ENCODE measurements around the gene CADM1. TPM values are rescaled to one million over a fixed set of nuclear protein-coding genes. Genes with fewer than 3 reads are reported as not detected.

CADM1 gene
- total and polyA plus RNA-seq, 4 experiments from 2014 or later, result 2.8 to 5.6 (median 3.3) TPM

DNA sequence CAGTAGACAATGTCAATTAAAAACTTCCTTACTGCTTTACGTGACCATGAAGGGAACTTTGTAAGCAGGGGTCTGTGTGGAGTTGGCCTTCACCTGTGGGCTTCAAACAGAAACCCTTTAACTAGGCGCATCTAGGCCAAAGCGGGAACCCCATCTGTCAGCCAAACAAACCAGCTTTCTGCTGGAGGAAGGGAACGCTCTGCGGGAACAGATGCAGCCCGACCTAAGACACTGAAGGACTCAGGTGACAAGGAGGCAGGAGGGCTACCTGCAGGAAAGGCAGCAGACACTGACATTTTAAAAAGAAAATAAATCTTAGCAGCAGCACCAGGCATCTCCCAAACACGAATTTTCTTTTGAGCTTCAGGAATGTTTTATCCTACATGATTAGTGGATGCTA lies 78.4 kb downstream of the CADM1 start:
- Mint-ChIP-seq H3K9me3 (peaks cover 0 to 2% (median 0%) of the 10 kb centered on the region in 8 donors), H3K27me3 (peaks cover 0 to 3% of the 10 kb centered on the region in 2 donors), H3K36me3 (no peaks in the 10 kb centered on the region), H3K4me1 (no peaks in the 10 kb centered on the region), H3K27ac (no peak overlapping the region), H3K4me3 (no peak overlapping the region)
- intact Hi-C loops (cut with micrococcal nuclease), result no loop called here
- Histone ChIP-seq H3K27ac (ENCODE audit: low read depth, low read length) (no peak overlapping the region), H3K4me3 (ENCODE audit: low read length in 2 of 2) (no peak overlapping the region), H3K4me1 (ENCODE audit: insufficient read depth, low read length) (no peaks in the 10 kb centered on the region), H3K9me3 (ENCODE audit: control insufficient read depth in 1 of 2, low read length in 2 of 2) (no peaks in the 10 kb centered on the region), H3K36me3 (ENCODE audit: insufficient read depth, low read length) (no peaks in the 10 kb centered on the region), H3K27me3 (ENCODE audit: insufficient read depth, low read length) (no peaks in the 10 kb centered on the region)
- DNase-seq, result no peak
- CTCF ChIA-PET (ENCODE audit: partially characterized antibody), result no interaction called here
- POLR2A ChIA-PET (ENCODE audit: partially characterized antibody), result no interaction called here

DNA sequence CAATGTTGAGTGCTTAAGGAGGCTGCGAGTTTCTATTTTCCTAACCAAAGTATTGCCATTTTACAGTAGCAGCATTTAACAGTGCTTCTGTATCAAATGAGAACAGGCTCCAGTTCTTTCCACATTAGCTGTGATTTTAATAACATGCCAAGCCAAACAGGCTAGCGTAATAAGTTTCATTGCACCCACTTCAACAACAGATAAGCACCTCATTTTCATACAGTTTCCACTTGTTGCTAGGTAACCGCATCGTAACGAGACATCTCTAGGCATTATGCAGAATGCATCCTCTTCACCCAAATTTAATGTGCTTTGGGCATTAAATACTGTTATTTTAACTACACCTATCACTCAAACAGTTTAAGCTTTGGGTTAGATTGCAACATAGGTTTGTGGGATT lies 79.0 kb downstream of the CADM1 start:
- Mint-ChIP-seq H3K27me3 (peaks cover 0 to 3% of the 10 kb centered on the region in 2 donors), H3K4me3 (no peak overlapping the region), H3K27ac (no peak overlapping the region), H3K9me3 (peaks cover 0 to 2% (median 0%) of the 10 kb centered on the region in 8 donors), H3K4me1 (no peaks in the 10 kb centered on the region), H3K36me3 (no peaks in the 10 kb centered on the region)
- ChIA-PET POLR2A (ENCODE audit: partially characterized antibody) (no interaction called here), CTCF (ENCODE audit: partially characterized antibody) (no interaction called here)
- Histone ChIP-seq H3K9me3 (ENCODE audit: control insufficient read depth in 1 of 2, low read length in 2 of 2) (no peaks in the 10 kb centered on the region), H3K27me3 (ENCODE audit: insufficient read depth, low read length) (no peaks in the 10 kb centered on the region), H3K36me3 (ENCODE audit: insufficient read depth, low read length) (no peaks in the 10 kb centered on the region), H3K4me3 (ENCODE audit: low read length in 2 of 2) (no peak overlapping the region), H3K27ac (ENCODE audit: low read depth, low read length) (no peak overlapping the region), H3K4me1 (ENCODE audit: insufficient read depth, low read length) (no peaks in the 10 kb centered on the region)
- DNase-seq, result no peak
- intact Hi-C loops (cut with micrococcal nuclease), result no loop called here

DNA sequence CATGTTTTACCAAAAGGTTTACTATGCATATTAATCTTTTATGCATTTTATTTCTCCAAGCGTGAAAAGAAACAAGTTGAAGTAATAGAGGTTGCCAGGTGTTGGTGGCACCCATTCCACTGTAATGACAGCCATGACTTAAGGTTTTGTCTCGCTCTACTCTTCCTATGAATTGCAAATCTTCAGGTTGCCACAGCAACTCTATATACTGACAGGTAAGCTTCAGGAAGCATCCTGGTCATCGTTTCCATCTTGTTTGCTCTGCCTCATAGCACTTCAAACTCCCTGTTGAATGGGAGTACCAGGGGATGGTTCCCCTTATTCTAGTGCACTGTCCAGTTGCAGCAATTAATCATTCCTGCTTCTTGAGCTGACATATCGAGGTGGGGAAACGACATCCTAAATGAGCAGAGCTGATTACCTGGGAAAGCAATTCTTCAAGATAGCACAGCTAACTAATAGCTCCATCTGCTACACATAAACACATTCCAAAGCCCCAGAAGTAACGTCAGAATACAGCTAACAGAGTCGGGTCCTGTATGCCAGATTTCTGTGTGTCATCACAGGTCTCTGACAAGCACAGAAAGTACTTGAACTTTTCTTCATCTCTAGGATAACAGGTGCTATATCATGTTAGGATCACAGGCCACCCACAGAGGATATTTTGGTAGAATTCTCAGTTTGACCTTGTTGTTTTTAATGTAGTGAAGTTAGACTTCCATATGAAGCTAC lies 80.3 kb downstream of the CADM1 start:
- no peak overlapping the region for H3K4me3 Mint-ChIP-seq
- CTCF ChIA-PET (ENCODE audit: partially characterized antibody), result no interaction called here
- H3K36me3 Mint-ChIP-seq, result no peaks in the 10 kb centered on the region
- Histone ChIP-seq H3K27ac (ENCODE audit: low read depth, low read length) (no peak overlapping the region), H3K4me3 (ENCODE audit: low read length in 2 of 2) (no peak overlapping the region), H3K27me3 (ENCODE audit: insufficient read depth, low read length) (no peaks in the 10 kb centered on the region), H3K4me1 (ENCODE audit: insufficient read depth, low read length) (no peaks in the 10 kb centered on the region), H3K9me3 (ENCODE audit: control insufficient read depth in 1 of 2, low read length in 2 of 2) (no peaks in the 10 kb centered on the region), H3K36me3 (ENCODE audit: insufficient read depth, low read length) (no peaks in the 10 kb centered on the region)
- H3K9me3 Mint-ChIP-seq, result peaks cover 0 to 2% (median 0%) of the 10 kb centered on the region in 8 donors
- no peak for DNase-seq
- intact Hi-C loops (cut with micrococcal nuclease), result no loop called here
- POLR2A ChIA-PET (ENCODE audit: partially characterized antibody), result no interaction called here
- H3K27me3 Mint-ChIP-seq, result peaks cover 0 to 3% of the 10 kb centered on the region in 2 donors
- no peak overlapping the region for H3K27ac Mint-ChIP-seq
- H3K4me1 Mint-ChIP-seq, result no peaks in the 10 kb centered on the region

DNA sequence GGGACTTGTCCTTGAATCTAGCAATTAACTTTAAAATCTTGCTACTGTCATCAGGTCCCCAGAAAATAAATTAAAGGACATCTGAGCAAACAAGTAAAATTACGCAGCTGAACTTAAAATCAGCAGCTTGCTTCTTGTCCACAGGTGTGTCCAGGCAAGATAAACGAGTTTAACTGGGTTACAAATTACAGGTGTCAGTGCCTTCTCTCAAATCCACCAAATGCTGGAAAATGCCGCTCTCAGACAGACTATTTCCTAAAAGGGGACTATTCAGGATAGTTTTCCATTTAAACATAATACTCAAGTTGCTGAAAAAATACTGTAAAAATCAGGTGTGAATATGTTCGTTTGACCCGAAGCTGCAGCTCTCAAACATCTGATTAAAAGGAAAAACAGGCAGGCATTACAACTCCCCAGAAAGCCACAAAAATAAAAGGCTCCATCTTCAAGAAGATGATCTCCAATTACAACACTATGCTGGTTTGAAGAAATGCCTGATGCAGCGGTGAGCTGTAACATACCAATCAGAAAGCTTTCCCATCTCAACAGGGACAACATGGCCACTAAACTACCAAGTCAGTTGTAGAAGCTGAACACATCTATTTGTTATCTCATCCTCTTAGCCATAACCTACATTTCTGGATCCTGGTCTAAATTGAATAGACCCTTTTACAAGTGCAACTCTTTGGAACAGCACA lies 82.1 kb downstream of the CADM1 start:
- Mint-ChIP-seq H3K27me3 (peaks cover 0 to 2% of the 10 kb centered on the region in 2 donors), H3K27ac (no peak overlapping the region), H3K4me3 (no peak overlapping the region), H3K4me1 (no peaks in the 10 kb centered on the region), H3K9me3 (no peaks in the 10 kb centered on the region), H3K36me3 (no peaks in the 10 kb centered on the region)
- Histone ChIP-seq H3K27me3 (ENCODE audit: insufficient read depth, low read length) (no peaks in the 10 kb centered on the region), H3K27ac (ENCODE audit: low read depth, low read length) (no peak overlapping the region), H3K36me3 (ENCODE audit: insufficient read depth, low read length) (no peaks in the 10 kb centered on the region), H3K9me3 (ENCODE audit: control insufficient read depth in 1 of 2, low read length in 2 of 2) (no peaks in the 10 kb centered on the region), H3K4me3 (ENCODE audit: low read length in 2 of 2) (no peak overlapping the region), H3K4me1 (ENCODE audit: insufficient read depth, low read length) (no peaks in the 10 kb centered on the region)
- intact Hi-C loops (cut with micrococcal nuclease), result no loop called here
- POLR2A ChIA-PET (ENCODE audit: partially characterized antibody), result no interaction called here
- CTCF ChIA-PET (ENCODE audit: partially characterized antibody), result no interaction called here
- no peak for DNase-seq

DNA sequence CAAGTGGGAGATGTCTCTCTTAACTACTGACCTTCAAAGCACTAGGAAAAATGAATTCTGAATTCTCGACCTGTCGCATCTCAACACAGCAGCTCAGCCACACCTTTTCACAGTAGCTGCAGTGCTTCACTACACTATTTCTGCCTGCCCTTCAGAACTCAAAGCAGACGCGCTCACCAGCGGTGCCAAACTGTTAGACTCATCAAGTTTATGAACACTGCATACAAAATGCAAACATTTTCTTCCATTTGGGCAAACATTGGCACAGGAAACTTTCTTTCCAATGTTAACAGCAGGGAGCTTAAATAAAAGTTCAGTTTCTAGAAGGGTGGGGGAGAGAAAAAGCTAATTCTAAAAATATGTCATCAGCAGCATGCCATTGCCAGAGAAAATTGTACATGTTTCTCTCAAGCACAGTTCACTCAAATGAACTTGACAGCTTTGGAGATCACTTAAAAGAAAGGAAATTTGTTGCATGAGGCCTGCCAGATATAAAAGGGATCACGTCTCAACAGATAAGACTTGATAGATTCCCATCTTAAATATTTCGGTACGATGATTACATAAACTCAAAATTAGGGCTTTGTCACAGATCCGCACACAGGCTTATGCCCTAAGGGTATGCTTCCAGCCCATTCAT lies 82.7 kb downstream of the CADM1 start:
- no peaks in the 10 kb centered on the region for H3K4me1 ChIP-seq (ENCODE audit: insufficient read depth, low read length)
- no peaks in the 10 kb centered on the region for H3K4me1 Mint-ChIP-seq
- intact Hi-C loops (cut with micrococcal nuclease), result no loop called here
- H3K36me3 ChIP-seq (ENCODE audit: insufficient read depth, low read length), result no peaks in the 10 kb centered on the region
- no peak overlapping the region for H3K27ac Mint-ChIP-seq
- CTCF ChIA-PET (ENCODE audit: partially characterized antibody), result no interaction called here
- no peaks in the 10 kb centered on the region for H3K9me3 ChIP-seq (ENCODE audit: control insufficient read depth in 1 of 2, low read length in 2 of 2)
- no peak for DNase-seq
- H3K36me3 Mint-ChIP-seq, result no peaks in the 10 kb centered on the region
- H3K27me3 ChIP-seq (ENCODE audit: insufficient read depth, low read length), result no peaks in the 10 kb centered on the region
- no peak overlapping the region for H3K4me3 Mint-ChIP-seq
- H3K27ac ChIP-seq (ENCODE audit: low read depth, low read length), result no peak overlapping the region
- no peak overlapping the region for H3K4me3 ChIP-seq (ENCODE audit: low read length in 2 of 2)
- H3K9me3 Mint-ChIP-seq, result no peaks in the 10 kb centered on the region
- no peaks in the 10 kb centered on the region for H3K27me3 Mint-ChIP-seq
- POLR2A ChIA-PET (ENCODE audit: partially characterized antibody), result no interaction called here

DNA sequence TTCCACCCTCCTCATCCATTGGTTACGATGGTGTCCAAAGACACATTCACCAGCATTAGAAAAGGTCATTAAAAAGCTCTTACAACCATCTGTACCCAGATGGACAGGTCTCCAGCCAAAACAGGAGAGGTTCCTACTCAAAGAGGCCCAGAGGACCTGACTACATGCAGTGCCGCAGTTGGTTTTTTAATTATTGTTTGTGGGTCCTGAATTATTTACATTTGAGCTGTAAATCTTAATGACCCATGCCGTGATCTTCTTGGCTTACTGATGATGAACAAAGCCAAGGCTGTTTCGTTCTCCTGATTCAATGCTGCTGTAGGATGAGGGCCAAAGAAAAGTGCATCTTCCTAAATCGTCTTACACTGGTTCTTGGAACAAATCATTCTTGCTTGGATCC lies 83.7 kb downstream of the CADM1 start:
- H3K27me3 Mint-ChIP-seq, result no peaks in the 10 kb centered on the region
- no peak for DNase-seq
- no peaks in the 10 kb centered on the region for H3K36me3 ChIP-seq (ENCODE audit: insufficient read depth, low read length)

DNA sequence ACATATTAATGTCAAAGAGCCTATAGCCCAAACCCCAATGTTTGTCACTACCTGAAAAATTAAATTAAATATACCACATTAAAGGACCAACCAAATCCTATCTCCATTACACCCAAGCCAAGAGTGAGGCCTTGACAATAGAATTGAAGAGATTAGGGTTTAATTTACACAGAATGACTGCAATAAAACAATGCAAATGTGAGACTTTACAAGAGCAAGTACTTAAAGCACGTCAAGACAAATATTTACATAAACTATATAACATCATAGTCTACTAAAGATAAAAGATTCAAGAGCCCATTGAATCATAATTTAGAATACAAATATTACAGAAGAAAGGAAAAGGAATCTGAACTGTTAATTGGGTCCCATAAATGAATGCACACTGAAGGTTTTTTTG lies 85.6 kb downstream of the CADM1 start:
- intact Hi-C loops (cut with micrococcal nuclease), result no loop called here
- no peak overlapping the region for H3K4me3 Mint-ChIP-seq
- no peaks in the 10 kb centered on the region for H3K9me3 ChIP-seq (ENCODE audit: control insufficient read depth in 1 of 2, low read length in 2 of 2)
- H3K36me3 Mint-ChIP-seq, result no peaks in the 10 kb centered on the region
- no peaks in the 10 kb centered on the region for H3K9me3 Mint-ChIP-seq
- no peaks in the 10 kb centered on the region for H3K4me1 ChIP-seq (ENCODE audit: insufficient read depth, low read length)
- H3K27ac Mint-ChIP-seq, result no peak overlapping the region
- H3K27ac ChIP-seq (ENCODE audit: low read depth, low read length), result no peak overlapping the region
- ChIA-PET CTCF (ENCODE audit: partially characterized antibody) (no interaction called here), POLR2A (ENCODE audit: partially characterized antibody) (no interaction called here)
- H3K36me3 ChIP-seq (ENCODE audit: insufficient read depth, low read length), result no peaks in the 10 kb centered on the region
- no peaks in the 10 kb centered on the region for H3K27me3 ChIP-seq (ENCODE audit: insufficient read depth, low read length)
- H3K4me3 ChIP-seq (ENCODE audit: low read length in 2 of 2), result no peak overlapping the region
- no peaks in the 10 kb centered on the region for H3K4me1 Mint-ChIP-seq
- DNase-seq, result no peak
- H3K27me3 Mint-ChIP-seq, result no peaks in the 10 kb centered on the region

More for the DNA sequence above, 83.7 kb downstream of the CADM1 start:
- no peaks in the 10 kb centered on the region for H3K36me3 Mint-ChIP-seq
- intact Hi-C loops (cut with micrococcal nuclease), result no loop called here
- no peak overlapping the region for H3K27ac ChIP-seq (ENCODE audit: low read depth, low read length)
- no peaks in the 10 kb centered on the region for H3K27me3 ChIP-seq (ENCODE audit: insufficient read depth, low read length)
- ChIA-PET CTCF (ENCODE audit: partially characterized antibody) (no interaction called here), POLR2A (ENCODE audit: partially characterized antibody) (no interaction called here)
- no peaks in the 10 kb centered on the region for H3K9me3 Mint-ChIP-seq
- H3K9me3 ChIP-seq (ENCODE audit: control insufficient read depth in 1 of 2, low read length in 2 of 2), result no peaks in the 10 kb centered on the region
- H3K4me3 Mint-ChIP-seq, result no peak overlapping the region
- no peak overlapping the region for H3K4me3 ChIP-seq (ENCODE audit: low read length in 2 of 2)
- H3K4me1 ChIP-seq (ENCODE audit: insufficient read depth, low read length), result no peaks in the 10 kb centered on the region
- no peaks in the 10 kb centered on the region for H3K4me1 Mint-ChIP-seq
- H3K27ac Mint-ChIP-seq, result no peak overlapping the region

Data from CD4-positive, alpha-beta memory T cell (primary cell).